OCI-LY3 (cell line): ENCODE data around the gene MICALL2.

Experiments used
- EZH2phosphoT487 ChIP-seq: fragments of 200-600 bp; shearing (Covaris generic); IDR thresholded peaks from 2 replicates; pipeline ENCODE4 v1.6.1; 2018; ENCODE audit warnings: antibody characterized with exemption, mixed run types, low read depth
- TF ChIP-seq, protein P1 (sequence below): fragments of 200-600, 300-600 bp; sonication (generic); IDR thresholded peaks from 2 replicates; pipeline ENCODE4 v1.5.1; 2014; ENCODE audit warnings: antibody characterized with exemption, low read length, low read depth

DNA sequence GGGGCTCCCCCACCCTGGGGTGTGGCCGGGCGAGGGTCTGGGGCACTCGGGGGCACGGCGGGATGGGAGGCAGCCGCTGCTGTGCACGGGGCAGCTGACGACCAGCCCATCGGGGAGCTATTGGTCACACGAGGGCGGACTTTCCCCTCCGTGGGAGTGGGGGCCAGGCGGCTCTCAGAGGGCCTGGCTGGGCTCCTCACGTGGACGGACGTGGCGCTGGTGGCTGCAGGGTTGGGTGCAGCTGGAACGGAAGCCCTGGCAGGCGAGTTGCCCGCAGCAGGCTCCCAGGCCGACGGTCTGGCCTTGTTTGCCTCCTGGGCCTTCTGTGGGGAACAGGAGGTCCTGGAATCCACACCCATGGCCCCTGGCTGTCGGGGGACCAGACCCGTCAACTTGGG is 14.3 kb downstream of the MICALL2 start:
- TF ChIP-seq, protein P1, sequence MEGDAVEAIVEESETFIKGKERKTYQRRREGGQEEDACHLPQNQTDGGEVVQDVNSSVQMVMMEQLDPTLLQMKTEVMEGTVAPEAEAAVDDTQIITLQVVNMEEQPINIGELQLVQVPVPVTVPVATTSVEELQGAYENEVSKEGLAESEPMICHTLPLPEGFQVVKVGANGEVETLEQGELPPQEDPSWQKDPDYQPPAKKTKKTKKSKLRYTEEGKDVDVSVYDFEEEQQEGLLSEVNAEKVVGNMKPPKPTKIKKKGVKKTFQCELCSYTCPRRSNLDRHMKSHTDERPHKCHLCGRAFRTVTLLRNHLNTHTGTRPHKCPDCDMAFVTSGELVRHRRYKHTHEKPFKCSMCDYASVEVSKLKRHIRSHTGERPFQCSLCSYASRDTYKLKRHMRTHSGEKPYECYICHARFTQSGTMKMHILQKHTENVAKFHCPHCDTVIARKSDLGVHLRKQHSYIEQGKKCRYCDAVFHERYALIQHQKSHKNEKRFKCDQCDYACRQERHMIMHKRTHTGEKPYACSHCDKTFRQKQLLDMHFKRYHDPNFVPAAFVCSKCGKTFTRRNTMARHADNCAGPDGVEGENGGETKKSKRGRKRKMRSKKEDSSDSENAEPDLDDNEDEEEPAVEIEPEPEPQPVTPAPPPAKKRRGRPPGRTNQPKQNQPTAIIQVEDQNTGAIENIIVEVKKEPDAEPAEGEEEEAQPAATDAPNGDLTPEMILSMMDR, result no peak
- no peak for TF ChIP-seq EZH2phosphoT487
